GM10266 (cell line): ENCODE data around the gene ADAMTS16.

Experiments used
- DNase-seq: peaks from one replicate; pipeline ENCODE4 v3.0.0; 2012; ENCODE audit errors: extremely low spot score
- CTCF ChIP-seq: IDR thresholded peaks from 2 replicates; pipeline ENCODE4 v1.5.1; 2012; ENCODE audit warnings: mild to moderate bottlenecking, low read depth; ENCODE audit not compliant: control insufficient read depth, insufficient read depth; ENCODE audit errors: missing control alignments

ADAMTS16 gene

GRCh38 chr5:5348576-5348975 lies 208.4 kb downstream of the ADAMTS16 start:
- DNase-seq, result no peak
- no peak for TF ChIP-seq CTCF

DNA sequence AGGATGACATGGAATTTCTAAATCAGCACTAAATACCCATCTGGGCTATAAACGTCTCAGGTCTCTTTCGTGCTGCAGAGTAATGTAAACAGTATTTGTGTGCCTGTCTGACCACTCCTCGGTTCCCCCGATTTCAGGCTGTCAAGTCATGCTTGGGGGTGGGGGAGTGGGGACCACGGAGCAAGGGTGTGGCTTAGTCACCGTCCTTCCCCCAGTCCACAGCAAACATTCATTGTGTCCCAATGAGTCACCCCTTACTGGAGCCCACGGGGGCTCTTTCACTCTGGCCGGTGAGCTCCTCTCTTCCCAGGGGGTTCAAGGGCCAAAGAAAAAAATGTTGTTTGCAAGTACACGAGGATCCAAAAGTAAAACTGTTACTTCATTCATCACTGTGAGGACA lies 210.0 kb downstream of the ADAMTS16 start:
- DNase-seq, result no peak
- TF ChIP-seq CTCF, result no peak

DNA sequence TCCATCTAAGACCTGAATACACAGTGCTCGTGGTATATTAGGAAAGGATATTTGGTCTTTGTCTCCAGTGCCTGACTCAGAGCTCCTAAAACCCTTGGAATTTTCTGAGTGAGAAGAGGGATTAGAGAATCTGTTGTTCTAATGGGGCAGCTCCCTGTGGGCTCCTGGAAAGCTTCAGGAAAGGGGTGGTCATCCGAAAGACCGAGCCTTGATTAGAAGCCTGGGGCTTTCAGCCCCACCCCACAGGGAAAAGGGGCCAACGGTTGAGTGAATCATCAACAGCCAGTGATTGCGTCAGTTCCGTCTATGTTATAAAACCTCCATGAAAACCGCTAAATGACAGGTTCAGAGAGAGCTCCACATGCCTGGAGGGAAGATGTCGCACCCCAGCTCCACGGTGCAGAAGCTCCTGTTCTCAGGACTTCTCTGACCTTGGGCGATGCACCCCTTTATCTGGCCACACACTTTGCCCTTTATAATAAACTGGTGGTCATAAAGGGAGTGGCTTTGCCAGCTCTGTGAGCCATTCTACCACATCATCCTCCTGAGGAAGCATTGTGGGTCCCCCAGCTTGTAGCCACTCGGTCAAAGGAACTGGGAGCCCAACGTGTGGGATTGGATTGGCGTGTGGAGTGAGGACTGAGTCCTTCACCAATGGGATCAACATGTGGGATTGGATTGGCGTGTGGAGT lies 211.3 kb downstream of the ADAMTS16 start:
- no peak for DNase-seq
- no peak for TF ChIP-seq CTCF

DNA sequence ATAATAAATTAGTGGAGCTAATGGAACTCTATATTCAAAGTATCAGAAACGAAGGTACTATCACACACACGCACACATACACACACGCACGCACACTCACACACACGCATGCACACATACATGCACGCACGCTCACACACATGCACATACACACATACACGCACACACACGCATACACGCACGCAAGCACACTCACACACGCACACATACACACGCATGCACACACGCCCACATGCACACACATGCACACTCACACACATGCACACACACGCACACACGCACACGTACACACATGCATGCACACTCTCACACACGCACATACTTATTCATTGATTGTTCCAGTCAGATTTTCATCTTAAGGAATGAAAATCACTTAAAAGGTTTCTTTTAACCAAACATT lies 212.5 kb downstream of the ADAMTS16 start:
- no peak for DNase-seq
- no peak for TF ChIP-seq CTCF

DNA sequence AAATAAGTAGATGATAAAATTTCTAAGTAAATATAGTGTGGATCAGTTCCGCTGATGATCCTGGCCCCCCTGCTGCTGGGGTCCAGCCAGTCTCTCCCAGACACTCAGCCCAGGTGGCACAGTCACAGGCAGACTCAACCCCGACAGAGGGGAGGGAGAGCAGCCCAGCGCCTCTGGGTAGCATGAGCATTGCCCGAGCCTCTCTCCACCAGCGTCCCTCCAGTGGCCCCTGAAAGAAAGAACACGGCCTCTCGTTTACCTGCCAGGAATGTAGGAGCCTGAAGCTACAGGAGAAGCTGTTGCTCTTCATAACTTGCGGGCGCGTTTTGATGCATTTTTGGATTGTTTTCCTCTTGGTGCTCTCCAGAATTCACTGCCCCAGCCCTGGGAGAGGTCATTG lies 213.6 kb downstream of the ADAMTS16 start:
- TF ChIP-seq CTCF, result no peak

DNA sequence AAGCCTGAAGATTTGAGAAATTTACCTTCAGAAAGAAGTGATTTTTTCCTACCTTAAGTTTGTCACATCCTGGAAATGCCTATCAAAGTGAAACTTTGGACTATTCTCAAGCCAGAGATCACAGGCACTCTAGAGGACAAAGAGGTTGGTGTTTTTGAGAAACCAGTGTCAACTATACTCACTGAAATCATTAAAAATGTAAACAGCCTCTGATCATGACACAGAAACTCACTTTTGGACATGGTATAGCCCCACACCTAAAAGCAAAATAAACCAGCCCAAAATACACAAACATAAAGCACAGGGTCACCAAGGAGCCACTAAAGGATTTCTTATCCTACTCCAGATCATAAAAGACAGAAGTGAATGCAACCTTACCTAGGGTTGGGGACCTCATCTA lies 216.6 kb downstream of the ADAMTS16 start:
- TF ChIP-seq CTCF, result no peak
- no peak for DNase-seq

More for the DNA sequence above, 213.6 kb downstream of the ADAMTS16 start:
- DNase-seq, result no peak

- no peak for DNase-seq
- no peak for TF ChIP-seq CTCF
Observed at GRCh38 chr5:5359618-5360017, 219.5 kb downstream of the ADAMTS16 start.
